K562 (cell line): ENCODE results near the gene ZNF587. TPM values are rescaled to one million over a fixed set of nuclear protein-coding genes. Genes with fewer than 3 reads are reported as not detected.
A peak's percentile ranks its signal among the peaks of the same experiment; 100 is the strongest.

Source experiments
- ATAC-seq: fragments of 200-7000 bp; cut with Tn5 transposase; 3 replicates; pipeline ENCODE4 v1.9.1; 2020; ENCODE audit warnings: moderate library complexity
- BruUV-seq: library from RNA; stranded (reverse); fragments of 400-500 nt; replicated peaks from 2 replicates; lab custom pipeline; 2021; lab: Mats Ljungman, UMichigan
- CTCF ChIA-PET: fragments of 300-600 bp; formaldehyde crosslinking; extraction: SDS; loops from one replicate; lab custom pipeline; 2021; ENCODE audit warnings: low intra/inter-chr PET ratio; lab: Yijun Ruan, JAX
- POLR2A ChIA-PET: fragments of 300-600, 350-650 bp; sonication (Branson Sonifier 250); formaldehyde crosslinking; extraction: SDS; loops from one replicate; lab custom pipeline; 2021; ENCODE audit warnings: antibody characterized with exemption, inconsistent platforms; lab: Yijun Ruan, JAX
- DNase-seq, 4 experiments: peaks; one replicate each; pipeline versions ENCODE4 v3.0.0 to v3.0.0-alpha.2; 2011 to 2018; ENCODE audit warnings: low spot score in 3 of 4, mixed read lengths in 3 of 4; ENCODE audit errors: extremely low read depth in 1 of 4
- FAIRE-seq: peaks from 2 replicates; lab custom pipeline; 2011; peaks lifted over from hg19 to GRCh38; lab: Jason Lieb, UNC
- H2AFZ ChIP-seq: 2 replicates; pipeline ENCODE4 v1.6.0; 2011; ENCODE audit warnings: low read depth, low read length, control low read depth, inconsistent platforms
- H3K27ac ChIP-seq: fragments of 200-600 bp; 3 replicates; pipeline ENCODE4 v1.8.0; 2011; ENCODE audit warnings: low read depth, mild to moderate bottlenecking, control low read depth, inconsistent platforms, low read length, moderate library complexity, mixed read lengths; ENCODE audit errors: extremely low read depth
- H3K27me3 ChIP-seq, 2 experiments: fragments of 300-600 bp in 1 of 2; 2 replicates in 1 of 2; 3 replicates in 1 of 2; pipeline versions ENCODE4 v1.6.0 to v1.8.0; 2011; ENCODE audit warnings: inconsistent platforms in 2 of 2, low read length in 2 of 2, mild to moderate bottlenecking in 1 of 2, mixed read lengths in 1 of 2, moderate library complexity in 1 of 2; ENCODE audit not compliant: control insufficient read depth in 2 of 2, insufficient read depth in 2 of 2
- H3K36me3 ChIP-seq: fragments of 300-600 bp; 3 replicates; pipeline ENCODE4 v1.8.0; 2011; ENCODE audit warnings: mild to moderate bottlenecking, low read length, inconsistent platforms; ENCODE audit not compliant: control insufficient read depth, insufficient read depth
- H3K4me1 ChIP-seq, 2 experiments: fragments of 200-600 bp in 1 of 2; replicated peaks in 1 of 2; 2 replicates in 1 of 2; 3 replicates in 1 of 2; pipeline versions ENCODE4 v1.5.1 to v1.8.0; 2011; ENCODE audit warnings: inconsistent platforms in 2 of 2, low read length in 2 of 2, mild to moderate bottlenecking in 1 of 2, mixed read lengths in 1 of 2, moderate library complexity in 1 of 2; ENCODE audit not compliant: control insufficient read depth in 2 of 2, insufficient read depth in 2 of 2
- H3K4me2 ChIP-seq: 2 replicates; pipeline ENCODE4 v1.6.1; 2011; ENCODE audit warnings: low read length, control low read depth, inconsistent platforms, mixed read lengths; ENCODE audit not compliant: insufficient read depth
- H3K4me3 ChIP-seq: fragments of 200-600 bp; sonication (generic), shearing (Covaris generic); 2 replicates; pipeline ENCODE4 v1.5.1; 2016; ENCODE audit warnings: control low read depth, inconsistent platforms
- H3K79me2 ChIP-seq: fragments of 200-600 bp; 3 replicates; pipeline ENCODE4 v1.8.0; 2011; ENCODE audit warnings: low read length, inconsistent platforms; ENCODE audit not compliant: control insufficient read depth, insufficient read depth
- H3K9ac ChIP-seq, 2 experiments: 2 replicates each; pipeline versions ENCODE4 v1.6.0 to v1.6.1; 2011; ENCODE audit warnings: low read depth in 2 of 2, low read length in 2 of 2, control low read depth in 1 of 2, inconsistent platforms in 1 of 2, mild to moderate bottlenecking in 1 of 2, mixed read lengths in 1 of 2; ENCODE audit not compliant: insufficient read depth in 1 of 2
- H3K9me1 ChIP-seq: one replicate; pipeline ENCODE4 v1.6.0; 2011; ENCODE audit warnings: inconsistent platforms, mild to moderate bottlenecking, low read length, moderate library complexity; ENCODE audit not compliant: control insufficient read depth, insufficient read depth
- H3K9me3 ChIP-seq: replicated peaks from 2 replicates; pipeline ENCODE4 v1.5.1; 2011; ENCODE audit warnings: low read depth, low read length, inconsistent platforms; ENCODE audit not compliant: control insufficient read depth, insufficient read depth
- H4K20me1 ChIP-seq: replicated peaks from 2 replicates; pipeline ENCODE4 v1.6.1; 2011; ENCODE audit warnings: low read length, inconsistent platforms, mixed read lengths; ENCODE audit not compliant: control insufficient read depth, insufficient read depth
- BCOR ChIP-seq: fragments of 450-650 bp; IDR thresholded peaks from 2 replicates; pipeline ENCODE4 v1.6.1; 2016
- BRF1 ChIP-seq: IDR thresholded peaks from 3 replicates; pipeline ENCODE4 v1.6.1; 2011; ENCODE audit warnings: borderline replicate concordance, mild to moderate bottlenecking; ENCODE audit not compliant: insufficient read length; ENCODE audit errors: extremely low read depth
- CBX5 ChIP-seq: IDR thresholded peaks from 2 replicates; pipeline ENCODE4 v1.6.1; 2014; ENCODE audit warnings: low read depth, borderline replicate concordance
- CHD2 ChIP-seq: IDR thresholded peaks from 2 replicates; pipeline ENCODE4 v1.6.1; 2011; ENCODE audit warnings: low read depth, low read length
- GATA2 ChIP-seq: sonication (generic); formaldehyde crosslinking; IDR thresholded peaks from 2 replicates; pipeline ENCODE4 v1.4.0; 2020; ENCODE audit warnings: mild to moderate bottlenecking, missing genetic modification reagents
- L3MBTL2 ChIP-seq: fragments of 450-650 bp; IDR thresholded peaks from 2 replicates; pipeline ENCODE4 v1.6.1; 2016; ENCODE audit warnings: mild to moderate bottlenecking, moderate library complexity
- PRMT5 ChIP-seq: sonication (generic); formaldehyde crosslinking; IDR thresholded peaks from 2 replicates; pipeline ENCODE4 v1.5.0; 2020; ENCODE audit warnings: missing genetic modification reagents
- SRSF7 ChIP-seq: fragments of 200-400 bp; formaldehyde crosslinking; optimal IDR thresholded peaks from 2 replicates; pipeline ENCODE3; 2017; ENCODE audit warnings: mild to moderate bottlenecking, low read depth, low read length
- TGIF2 ChIP-seq: sonication (generic); formaldehyde crosslinking; IDR thresholded peaks from 2 replicates; pipeline ENCODE4 v1.8.1; 2022; ENCODE audit warnings: mild to moderate bottlenecking, missing genetic modification reagents, moderate library complexity
- ZNF212 ChIP-seq: fragments of 450-650 bp; formaldehyde crosslinking; IDR thresholded peaks from 2 replicates; pipeline ENCODE4 v1.4.0; 2020; ENCODE audit warnings: mild to moderate bottlenecking
- WGBS: fragments of 100-300 bp; shearing (Covaris generic); methylation state at CpG from one replicate; pipeline ENCODE4 v1.1.6; 2016; ENCODE audit warnings: low coverage, mixed read lengths; ENCODE audit not compliant: insufficient coverage; ENCODE audit errors: missing lambda C conversion rate; 5-methylcytosine and 5-hydroxymethylcytosine counted together
- in situ Hi-C: fragments of 300-500 bp; cut with MboI; formaldehyde crosslinking; loops from 4 replicates; pipeline ENCODE4 v1.15.0; 2018; ENCODE audit warnings: inconsistent platforms, mixed read lengths
- intact Hi-C: fragments of 100-400 bp; cut with micrococcal nuclease; formaldehyde crosslinking; loops from 2 replicates; pipeline ENCODE4 v1.14.2; 2022
- polyA plus RNA-seq, 8 experiments: library from polyadenylated mRNA; depleted of rRNA in 4 of 8; stranded (reverse) in 5 of 8; unstranded in 3 of 8; fragments of >200 nt; fragmentation: Nextera tagmentation in 2 of 8; fragmentation: Illumina TruSeq in 1 of 8; extraction: Ambion mirVana in 2 of 8; extraction: Trizol in 1 of 8; gene quantifications; 2 replicates each; pipeline versions ENCODE4 v1.2.1 to v1.2.3, GENCODE V29; 2011 to 2014; ENCODE audit warnings: inconsistent platforms in 1 of 8, missing spikeins in 1 of 8
- total RNA-seq, 7 experiments: library from RNA; depleted of rRNA in 6 of 7; stranded (reverse); fragments of >200 nt in 6 of 7; fragmentation: Illumina TruSeq in 2 of 7; extraction: Trizol in 2 of 7; gene quantifications; 2 replicates each; pipeline versions ENCODE4 v1.2.1 to v1.2.3, GENCODE V29; 2011 to 2021; ENCODE audit warnings: low replicate concordance in 1 of 7
- TF ChIP-seq, protein P1 (sequence below): fragments of 200-800 bp; sonication (Bioruptor generic); IDR thresholded peaks from 2 replicates; pipeline ENCODE4 v1.6.1; 2017; ENCODE audit warnings: missing genetic modification characterization, missing compliant biosample characterization
- TF ChIP-seq, protein P2 (sequence below): sonication (generic); formaldehyde crosslinking; IDR thresholded peaks from 2 replicates; pipeline ENCODE4 v1.8.1; 2023; ENCODE audit warnings: missing genetic modification reagents, mild to moderate bottlenecking, borderline replicate concordance
- TF ChIP-seq, protein P3 (sequence below): fragments of 450-650 bp; IDR thresholded peaks from 2 replicates; pipeline ENCODE4 v1.6.1; 2017; ENCODE audit warnings: mild to moderate bottlenecking, moderate library complexity

Gene ZNF587
- total and polyA plus RNA-seq, 9 of the 15 experiments (the other 6 are each of a cell fraction or from before 2014, with no cell fraction given): 3.2 to 42.0 (median 24.9) TPM

DNA sequence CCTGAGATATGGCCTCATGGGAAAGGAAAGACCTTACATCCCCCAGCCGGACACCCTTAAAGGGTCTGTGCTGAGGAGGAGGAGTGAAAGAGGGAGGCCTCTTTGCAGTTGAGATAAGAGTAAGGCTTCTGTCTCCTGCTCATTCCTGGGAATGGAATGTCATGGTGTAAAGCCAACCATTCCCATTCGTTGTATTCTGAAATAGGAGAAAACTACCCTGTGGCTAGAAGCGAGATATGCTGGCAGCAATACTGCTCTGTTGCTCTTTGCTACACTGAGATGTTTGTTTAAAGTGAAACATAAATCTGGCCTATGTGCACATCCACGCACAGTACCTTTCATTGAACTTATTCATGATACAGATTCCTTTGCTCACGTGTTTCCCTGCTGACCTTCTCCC lies 20.3 kb upstream of the ZNF587 start (continued):
- TF ChIP-seq TGIF2 (CRISPR knock-in tag): no peak
- TF ChIP-seq, all 486 proteins: peak for 0

DNA sequence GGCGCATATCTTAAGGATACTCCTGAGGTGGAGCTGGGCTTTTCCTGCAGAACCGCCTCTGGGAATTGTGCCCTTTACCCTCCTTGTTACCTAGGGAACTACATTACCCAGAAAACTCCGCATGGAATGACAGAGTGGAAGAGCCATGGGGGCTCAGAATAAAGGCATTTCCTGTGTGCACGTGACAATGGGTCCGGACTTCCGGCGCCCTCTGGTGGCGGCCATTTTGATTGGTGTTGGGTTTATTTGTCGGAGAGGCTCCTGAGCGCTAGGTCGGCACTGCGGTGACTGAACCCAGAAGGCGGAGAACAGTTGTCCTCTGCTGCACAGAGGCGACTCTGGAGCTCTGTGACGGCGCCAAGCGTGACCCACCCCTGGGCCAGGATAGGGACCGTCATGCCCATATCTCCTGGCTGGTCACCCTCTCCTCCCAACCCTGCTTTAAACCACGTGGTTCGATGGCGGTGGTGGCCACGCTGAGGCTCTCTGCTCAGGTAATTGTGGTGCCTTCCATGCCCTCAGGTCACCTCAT lies 19.5 kb upstream of the ZNF587 start, which contains the start of gene ZNF587B:
ZNF587B (plus strand) TSS at position 229 of the 532 bp plus-strand sequence; CDS start at position 459, 230 bp downstream.
- H2AFZ ChIP-seq: no peak within 1 kb of the TSS
- FAIRE-seq: peak; percentile 67
- intact Hi-C loops: no loop called here
- TF ChIP-seq, protein P1, sequence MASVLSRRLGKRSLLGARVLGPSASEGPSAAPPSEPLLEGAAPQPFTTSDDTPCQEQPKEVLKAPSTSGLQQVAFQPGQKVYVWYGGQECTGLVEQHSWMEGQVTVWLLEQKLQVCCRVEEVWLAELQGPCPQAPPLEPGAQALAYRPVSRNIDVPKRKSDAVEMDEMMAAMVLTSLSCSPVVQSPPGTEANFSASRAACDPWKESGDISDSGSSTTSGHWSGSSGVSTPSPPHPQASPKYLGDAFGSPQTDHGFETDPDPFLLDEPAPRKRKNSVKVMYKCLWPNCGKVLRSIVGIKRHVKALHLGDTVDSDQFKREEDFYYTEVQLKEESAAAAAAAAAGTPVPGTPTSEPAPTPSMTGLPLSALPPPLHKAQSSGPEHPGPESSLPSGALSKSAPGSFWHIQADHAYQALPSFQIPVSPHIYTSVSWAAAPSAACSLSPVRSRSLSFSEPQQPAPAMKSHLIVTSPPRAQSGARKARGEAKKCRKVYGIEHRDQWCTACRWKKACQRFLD (CRISPR knock-in tag): no peak
- TF ChIP-seq BCOR: no peak
- TF ChIP-seq CBX5: no peak
- TF ChIP-seq PRMT5 (CRISPR knock-in tag): no peak
- no peak for TF ChIP-seq CHD2
- no peak for TF ChIP-seq L3MBTL2
- TF ChIP-seq SRSF7: no peak
- TF ChIP-seq BRF1: no peak
- TF ChIP-seq, protein P2, sequence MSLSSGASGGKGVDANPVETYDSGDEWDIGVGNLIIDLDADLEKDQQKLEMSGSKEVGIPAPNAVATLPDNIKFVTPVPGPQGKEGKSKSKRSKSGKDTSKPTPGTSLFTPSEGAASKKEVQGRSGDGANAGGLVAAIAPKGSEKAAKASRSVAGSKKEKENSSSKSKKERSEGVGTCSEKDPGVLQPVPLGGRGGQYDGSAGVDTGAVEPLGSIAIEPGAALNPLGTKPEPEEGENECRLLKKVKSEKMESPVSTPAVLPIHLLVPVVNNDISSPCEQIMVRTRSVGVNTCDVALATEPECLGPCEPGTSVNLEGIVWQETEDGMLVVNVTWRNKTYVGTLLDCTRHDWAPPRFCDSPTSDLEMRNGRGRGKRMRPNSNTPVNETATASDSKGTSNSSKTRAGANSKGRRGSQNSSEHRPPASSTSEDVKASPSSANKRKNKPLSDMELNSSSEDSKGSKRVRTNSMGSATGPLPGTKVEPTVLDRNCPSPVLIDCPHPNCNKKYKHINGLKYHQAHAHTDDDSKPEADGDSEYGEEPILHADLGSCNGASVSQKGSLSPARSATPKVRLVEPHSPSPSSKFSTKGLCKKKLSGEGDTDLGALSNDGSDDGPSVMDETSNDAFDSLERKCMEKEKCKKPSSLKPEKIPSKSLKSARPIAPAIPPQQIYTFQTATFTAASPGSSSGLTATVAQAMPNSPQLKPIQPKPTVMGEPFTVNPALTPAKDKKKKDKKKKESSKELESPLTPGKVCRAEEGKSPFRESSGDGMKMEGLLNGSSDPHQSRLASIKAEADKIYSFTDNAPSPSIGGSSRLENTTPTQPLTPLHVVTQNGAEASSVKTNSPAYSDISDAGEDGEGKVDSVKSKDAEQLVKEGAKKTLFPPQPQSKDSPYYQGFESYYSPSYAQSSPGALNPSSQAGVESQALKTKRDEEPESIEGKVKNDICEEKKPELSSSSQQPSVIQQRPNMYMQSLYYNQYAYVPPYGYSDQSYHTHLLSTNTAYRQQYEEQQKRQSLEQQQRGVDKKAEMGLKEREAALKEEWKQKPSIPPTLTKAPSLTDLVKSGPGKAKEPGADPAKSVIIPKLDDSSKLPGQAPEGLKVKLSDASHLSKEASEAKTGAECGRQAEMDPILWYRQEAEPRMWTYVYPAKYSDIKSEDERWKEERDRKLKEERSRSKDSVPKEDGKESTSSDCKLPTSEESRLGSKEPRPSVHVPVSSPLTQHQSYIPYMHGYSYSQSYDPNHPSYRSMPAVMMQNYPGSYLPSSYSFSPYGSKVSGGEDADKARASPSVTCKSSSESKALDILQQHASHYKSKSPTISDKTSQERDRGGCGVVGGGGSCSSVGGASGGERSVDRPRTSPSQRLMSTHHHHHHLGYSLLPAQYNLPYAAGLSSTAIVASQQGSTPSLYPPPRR (CRISPR knock-in tag): no peak
- TF ChIP-seq, protein P3, sequence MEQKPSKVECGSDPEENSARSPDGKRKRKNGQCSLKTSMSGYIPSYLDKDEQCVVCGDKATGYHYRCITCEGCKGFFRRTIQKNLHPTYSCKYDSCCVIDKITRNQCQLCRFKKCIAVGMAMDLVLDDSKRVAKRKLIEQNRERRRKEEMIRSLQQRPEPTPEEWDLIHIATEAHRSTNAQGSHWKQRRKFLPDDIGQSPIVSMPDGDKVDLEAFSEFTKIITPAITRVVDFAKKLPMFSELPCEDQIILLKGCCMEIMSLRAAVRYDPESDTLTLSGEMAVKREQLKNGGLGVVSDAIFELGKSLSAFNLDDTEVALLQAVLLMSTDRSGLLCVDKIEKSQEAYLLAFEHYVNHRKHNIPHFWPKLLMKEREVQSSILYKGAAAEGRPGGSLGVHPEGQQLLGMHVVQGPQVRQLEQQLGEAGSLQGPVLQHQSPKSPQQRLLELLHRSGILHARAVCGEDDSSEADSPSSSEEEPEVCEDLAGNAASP: no peak
- TF ChIP-seq GATA2 (CRISPR knock-in tag): no peak
- TF ChIP-seq ZNF212 (CRISPR knock-in tag): no peak

More for the DNA sequence above, 19.5 kb upstream of the ZNF587 start, which contains the start of gene ZNF587B:
- ATAC-seq: peak; percentile 94
- Histone ChIP-seq H3K9ac (no peak within 1 kb of the TSS), H4K20me1 (peaks cover 3% of the 10 kb centered on the region; the same call in 1 of the 2 replicates), H3K79me2 (peaks cover 66% of the 10 kb centered on the region), H3K9me3 (no peaks in the 10 kb centered on the region; the same call in 1 of the 2 replicates), H3K4me2 (no peak within 1 kb of the TSS), H3K27me3 (no peaks in the 10 kb centered on the region), H3K27ac (no peak within 1 kb of the TSS), H3K4me1 (peaks cover 0 to 5% of the 10 kb centered on the region in 2 experiments; a peak in 2 of 5 replicates), H3K4me3 (no peak within 1 kb of the TSS), H3K9me1 (no peaks in the 10 kb centered on the region), H3K36me3 (peaks cover 38% of the 10 kb centered on the region; the same call in 2 of the 3 replicates)
- 77% methylated on average over 17 of the region's 22 CpGs for WGBS
- CTCF ChIA-PET: interaction anchor here (0.6 kb wide), 1 partner anchor 365 kb away, joined by 3 read pairs; no protein-coding TSS in a partner anchor
- DNase-seq: peak; percentile 27 to 61 (median 34)
- in situ Hi-C loops: no loop called here
- BruUV-seq: no TSS peak
- POLR2A ChIA-PET: interaction anchor here (0.5 to 0.6 kb wide), 2 partner anchors 60 to 689 kb away, joined by 3 read pairs; partner anchors contain the start of gene ZBTB45
